ENCODE data around the gene OR5M3. TPM values are rescaled to one million over a fixed set of nuclear protein-coding genes. Genes with fewer than 3 reads are reported as not detected.

Gene OR5M3
- total RNA-seq, 1 experiment from 2014 or later: not detected

- in situ Hi-C loops (cut with HindIII; ENCODE audit: low pct_unique_long_range_greater_than_20kb, low sequenced_read_pairs) (no loop called here), intact Hi-C loops (cut with micrococcal nuclease; ENCODE audit: unreplicated experiment) (no loop called here)
- ChIA-PET POLR2A (no interaction called here), CTCF (no interaction called here)
- DNase-seq (ENCODE audit: low read depth, low spot score) (no peak), ATAC-seq (no peak)
- BruUV-seq (replicated peaks): no TSS peak
- Histone ChIP-seq H3K9me3 (ENCODE audit: control insufficient read depth, insufficient read depth, low read depth, low read length) (no peaks in the 10 kb centered on the region), H3K27ac (ENCODE audit: low read length) (no peak overlapping the region), H3K4me3 (ENCODE audit: low read depth in 2 of 2, low read length in 2 of 2) (no peak overlapping the region), H3K27me3 (ENCODE audit: control insufficient read depth, insufficient read depth, low read length) (no peaks in the 10 kb centered on the region), H3K36me3 (ENCODE audit: control insufficient read depth, insufficient read depth, low read length) (no peaks in the 10 kb centered on the region), H3K4me1 (ENCODE audit: control insufficient read depth, insufficient read depth, low read length) (no peaks in the 10 kb centered on the region)
- TF ChIP-seq POLR2AphosphoS5 (IDR thresholded peaks at IDR 0.05; ENCODE audit: low read depth, low read length) (no peak), REST (IDR thresholded peaks at IDR 0.05; ENCODE audit: insufficient read depth in 1 of 2, low read depth in 2 of 2, low read length in 1 of 2) (no peak), SIN3A (IDR thresholded peaks at IDR 0.05; ENCODE audit: borderline replicate concordance, insufficient read depth, low read depth, low read length) (no peak), TCF7L2 (IDR thresholded peaks at IDR 0.05; ENCODE audit: low read depth, low read length) (no peak), CTCF (IDR thresholded peaks at IDR 0.05) (no peak)
Measured at GRCh38 chr11:56474729-56475235, 1.6 kb upstream of the OR5M3 start.

DNA sequence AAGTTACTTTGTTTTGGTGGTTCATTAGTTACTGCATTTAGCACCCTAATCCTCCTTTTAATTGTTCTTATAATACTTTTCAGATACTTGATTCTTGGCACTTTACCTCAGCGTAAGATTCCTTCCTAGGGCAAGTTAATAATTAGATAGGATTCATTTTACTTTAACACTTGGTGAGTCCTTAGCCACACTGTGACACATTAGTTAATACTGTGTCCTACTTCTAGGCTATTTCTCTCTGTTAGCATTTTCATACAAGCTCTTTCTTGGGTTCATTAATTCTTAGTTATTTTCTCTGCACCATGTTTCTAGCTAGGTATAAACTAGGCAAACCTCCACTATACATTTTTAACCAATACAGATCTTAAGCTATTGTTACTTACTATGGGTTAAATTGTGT lies 16.1 kb downstream of the OR5M3 start:
- no peak for TF ChIP-seq POLR2AphosphoS5 (IDR thresholded peaks at IDR 0.05; ENCODE audit: low read depth, low read length)
- no peak for TF ChIP-seq TCF7L2 (IDR thresholded peaks at IDR 0.05; ENCODE audit: low read depth, low read length)
- no peak for TF ChIP-seq CTCF (IDR thresholded peaks at IDR 0.05)
- TF ChIP-seq REST (IDR thresholded peaks at IDR 0.05; ENCODE audit: insufficient read depth in 1 of 2, low read depth in 2 of 2, low read length in 1 of 2): no peak
- TF ChIP-seq SIN3A (IDR thresholded peaks at IDR 0.05; ENCODE audit: borderline replicate concordance, insufficient read depth, low read depth, low read length): no peak
- ATAC-seq (no peak), DNase-seq (ENCODE audit: low read depth, low spot score) (no peak)
- intact Hi-C loops (cut with micrococcal nuclease; ENCODE audit: unreplicated experiment): no loop called here
- ChIA-PET POLR2A (no interaction called here), CTCF (no interaction called here)
- Histone ChIP-seq H3K36me3 (ENCODE audit: control insufficient read depth, insufficient read depth, low read length) (no peaks in the 10 kb centered on the region), H3K4me1 (ENCODE audit: control insufficient read depth, insufficient read depth, low read length) (no peaks in the 10 kb centered on the region), H3K4me3 (ENCODE audit: low read depth in 2 of 2, low read length in 2 of 2) (no peak overlapping the region), H3K9me3 (ENCODE audit: control insufficient read depth, insufficient read depth, low read depth, low read length) (no peaks in the 10 kb centered on the region), H3K27ac (ENCODE audit: low read length) (no peak overlapping the region), H3K27me3 (ENCODE audit: control insufficient read depth, insufficient read depth, low read length) (no peaks in the 10 kb centered on the region)
- in situ Hi-C loops (cut with HindIII; ENCODE audit: low pct_unique_long_range_greater_than_20kb, low sequenced_read_pairs): no loop called here
- no TSS peak for BruUV-seq (replicated peaks)
